Measurements from ENCODE around the gene NFE2. TPM values are rescaled to one million over a fixed set of nuclear protein-coding genes. Genes with fewer than 3 reads are reported as not detected.

NFE2 gene
- total and polyA plus RNA-seq, 2 donors (not counting 3 experiments of a cell fraction or from before 2014, with no cell fraction given): not detected

DNA sequence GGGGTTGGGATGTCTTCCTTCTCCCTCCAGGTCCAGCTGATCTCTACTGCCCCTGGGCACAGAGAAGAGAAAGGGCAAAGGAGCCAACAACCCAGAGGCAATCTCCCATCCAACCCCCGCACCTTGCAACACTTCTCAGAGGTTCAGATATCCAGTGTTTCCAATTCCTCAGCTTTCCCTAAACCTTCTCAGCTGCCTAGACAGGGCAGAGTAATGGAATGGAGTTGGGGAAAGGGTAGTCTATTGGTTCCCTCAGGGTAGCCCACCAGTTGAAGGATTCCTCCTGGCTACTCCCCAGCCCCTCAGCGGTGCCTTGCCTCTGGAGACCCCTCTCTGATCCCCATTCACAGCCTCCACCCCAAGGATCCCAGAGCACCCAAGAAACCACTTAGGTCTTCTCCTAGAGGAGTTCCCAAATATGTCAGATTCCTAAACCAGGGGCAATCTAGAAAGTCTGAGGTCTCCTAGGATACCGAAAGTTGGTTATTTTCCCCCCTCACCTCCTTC is 537 bp downstream of the NFE2 start:
- Histone ChIP-seq H3K9me3 (replicated peaks; ENCODE audit: control insufficient read depth, insufficient read depth, low read length) (no peaks in the 10 kb centered on the region), H3K9me1 (replicated peaks; ENCODE audit: control insufficient read depth, extremely low read depth, insufficient read depth, low read length) (no peaks in the 10 kb centered on the region), H3K27ac (ENCODE audit: insufficient read depth, low read depth, low read length) (no peak overlapping the region), H3K9ac (replicated peaks; ENCODE audit: extremely low read depth, insufficient read depth, low read length) (no peak overlapping the region), H3K27me3 (ENCODE audit: control insufficient read depth in 2 of 2, insufficient read depth in 2 of 2, low read length in 2 of 2) (peaks cover 38 to 54% of the 10 kb centered on the region in 2 experiments), H3K4me2 (ENCODE audit: insufficient read depth, low read length) (no peak overlapping the region), H3K36me3 (ENCODE audit: control insufficient read depth in 2 of 2, extremely low read depth in 1 of 2, insufficient read depth in 2 of 2, low read length in 2 of 2) (no peaks in the 10 kb centered on the region), H3K4me1 (ENCODE audit: control insufficient read depth, extremely low read depth, insufficient read depth, low read length) (no peaks in the 10 kb centered on the region), H3K79me2 (ENCODE audit: control insufficient read depth, insufficient read depth, low read length) (no peaks in the 10 kb centered on the region), H2AFZ (ENCODE audit: low read depth, low read length) (no peak overlapping the region), H4K20me1 (replicated peaks; ENCODE audit: control insufficient read depth, extremely low read depth, insufficient read depth, low read length) (no peaks in the 10 kb centered on the region), H3K4me3 (replicated peaks in 1 of 3; ENCODE audit: insufficient read depth in 1 of 3, low read depth in 1 of 3, low read length in 3 of 3) (no peak overlapping the region)
- dilution Hi-C loops (cut with MboI; ENCODE audit: extremely low pct_ligation_motif_present, low sequenced_read_pairs) (no loop called here), intact Hi-C loops (cut with micrococcal nuclease) (no loop called here)
- TF ChIP-seq MAX (IDR thresholded peaks at IDR 0.05; ENCODE audit: insufficient read depth, insufficient read length) (no peak), EZH2 (IDR thresholded peaks at IDR 0.05; ENCODE audit: borderline replicate concordance, low read depth, low read length, severe bottlenecking) (no peak), FOS (IDR thresholded peaks at IDR 0.05; ENCODE audit: borderline replicate concordance, insufficient read depth, low read length) (no peak), JUN (IDR thresholded peaks at IDR 0.05; ENCODE audit: borderline replicate concordance, insufficient read depth, insufficient read length, low read depth) (no peak)
- no TSS peak for BruUV-seq (replicated peaks)
- ChIA-PET POLR2A (no interaction called here), CTCF (interaction anchor here (1.7 to 4.0 kb wide), 5 partner anchors 13 to 70 kb away, joined by 5 to 18 read pairs (median 8); partner anchors contain the start of gene COPZ1)
- DNase-seq (ENCODE audit: low read depth, low spot score) (no peak), FAIRE-seq (no peak)

GRCh38 chr12:54299515-54300224 is 1.1 kb downstream of the NFE2 start:
- dilution Hi-C loops (cut with MboI; ENCODE audit: extremely low pct_ligation_motif_present, low sequenced_read_pairs): no loop called here
- Histone ChIP-seq H3K36me3 (ENCODE audit: control insufficient read depth in 2 of 2, extremely low read depth in 1 of 2, insufficient read depth in 2 of 2, low read length in 2 of 2) (no peaks in the 10 kb centered on the region), H4K20me1 (replicated peaks; ENCODE audit: control insufficient read depth, extremely low read depth, insufficient read depth, low read length) (no peaks in the 10 kb centered on the region), H3K4me3 (replicated peaks in 1 of 3; ENCODE audit: insufficient read depth in 1 of 3, low read depth in 1 of 3, low read length in 3 of 3) (no peak overlapping the region), H3K27ac (ENCODE audit: insufficient read depth, low read depth, low read length) (no peak overlapping the region), H3K27me3 (ENCODE audit: control insufficient read depth in 2 of 2, insufficient read depth in 2 of 2, low read length in 2 of 2) (peaks cover 38 to 53% of the 10 kb centered on the region in 2 experiments), H3K9me3 (replicated peaks; ENCODE audit: control insufficient read depth, insufficient read depth, low read length) (no peaks in the 10 kb centered on the region), H2AFZ (ENCODE audit: low read depth, low read length) (no peak overlapping the region), H3K9me1 (replicated peaks; ENCODE audit: control insufficient read depth, extremely low read depth, insufficient read depth, low read length) (no peaks in the 10 kb centered on the region), H3K79me2 (ENCODE audit: control insufficient read depth, insufficient read depth, low read length) (no peaks in the 10 kb centered on the region), H3K9ac (replicated peaks; ENCODE audit: extremely low read depth, insufficient read depth, low read length) (no peak overlapping the region), H3K4me1 (ENCODE audit: control insufficient read depth, extremely low read depth, insufficient read depth, low read length) (no peaks in the 10 kb centered on the region), H3K4me2 (ENCODE audit: insufficient read depth, low read length) (no peak overlapping the region)
- TF ChIP-seq, protein P1, sequence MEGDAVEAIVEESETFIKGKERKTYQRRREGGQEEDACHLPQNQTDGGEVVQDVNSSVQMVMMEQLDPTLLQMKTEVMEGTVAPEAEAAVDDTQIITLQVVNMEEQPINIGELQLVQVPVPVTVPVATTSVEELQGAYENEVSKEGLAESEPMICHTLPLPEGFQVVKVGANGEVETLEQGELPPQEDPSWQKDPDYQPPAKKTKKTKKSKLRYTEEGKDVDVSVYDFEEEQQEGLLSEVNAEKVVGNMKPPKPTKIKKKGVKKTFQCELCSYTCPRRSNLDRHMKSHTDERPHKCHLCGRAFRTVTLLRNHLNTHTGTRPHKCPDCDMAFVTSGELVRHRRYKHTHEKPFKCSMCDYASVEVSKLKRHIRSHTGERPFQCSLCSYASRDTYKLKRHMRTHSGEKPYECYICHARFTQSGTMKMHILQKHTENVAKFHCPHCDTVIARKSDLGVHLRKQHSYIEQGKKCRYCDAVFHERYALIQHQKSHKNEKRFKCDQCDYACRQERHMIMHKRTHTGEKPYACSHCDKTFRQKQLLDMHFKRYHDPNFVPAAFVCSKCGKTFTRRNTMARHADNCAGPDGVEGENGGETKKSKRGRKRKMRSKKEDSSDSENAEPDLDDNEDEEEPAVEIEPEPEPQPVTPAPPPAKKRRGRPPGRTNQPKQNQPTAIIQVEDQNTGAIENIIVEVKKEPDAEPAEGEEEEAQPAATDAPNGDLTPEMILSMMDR (IDR thresholded peaks at IDR 0.05; ENCODE audit: extremely low read depth in 1 of 2, insufficient read depth in 1 of 2, low read depth in 1 of 2, low read length in 2 of 2): no peak
- no peak for TF ChIP-seq MYC (IDR thresholded peaks at IDR 0.05; ENCODE audit: low read depth, low read length)
- no peak for TF ChIP-seq JUN (IDR thresholded peaks at IDR 0.05; ENCODE audit: borderline replicate concordance, insufficient read depth, insufficient read length, low read depth)
- no peak for TF ChIP-seq POLR2A (IDR thresholded peaks at IDR 0.05; ENCODE audit: low read depth, low read length)
- no peak for TF ChIP-seq MAX (IDR thresholded peaks at IDR 0.05; ENCODE audit: insufficient read depth, insufficient read length)
- TF ChIP-seq EZH2 (IDR thresholded peaks at IDR 0.05; ENCODE audit: borderline replicate concordance, low read depth, low read length, severe bottlenecking): no peak
- no peak for TF ChIP-seq POLR2AphosphoS5 (IDR thresholded peaks at IDR 0.05; ENCODE audit: insufficient read depth, low read depth, low read length)
- TF ChIP-seq GATA2 (IDR thresholded peaks at IDR 0.05; ENCODE audit: insufficient read depth, insufficient read length, low read depth, low read length): no peak
- ChIA-PET CTCF (interaction anchor here (0.8 to 4.0 kb wide), 9 partner anchors 10 to 77 kb away, joined by 3 to 18 read pairs (median 6); partner anchors contain the start of gene COPZ1), POLR2A (interaction anchor here (0.5 kb wide), 1 partner anchor 9 kb away, joined by 3 read pairs; no protein-coding TSS in a partner anchor)
- no TSS peak for BruUV-seq (replicated peaks)
- intact Hi-C loops (cut with micrococcal nuclease): no loop called here
- DNase-seq (ENCODE audit: low read depth, low spot score): no peak
- FAIRE-seq: no peak
